Nephron progenitor cell (in vitro differentiated cells): Measurements from ENCODE around the gene ACAD10.
"Not testable (repeated sequence)": the region's sequence is repeated elsewhere in the genome, so short reads cannot be mapped to it uniquely, and the experiment has no call there.

ENCODE experiments used
- DNase-seq: peaks from one replicate; pipeline ENCODE4 v3.0.0; 2021
- H3K27ac Mint-ChIP-seq: 2 replicates; pipeline ENCODE4 v1.8.0; 2021; ENCODE audit warnings: mild to moderate bottlenecking, moderate library complexity, mixed read lengths
- H3K27me3 Mint-ChIP-seq: 2 replicates; pipeline ENCODE4 v1.8.0; 2021; ENCODE audit warnings: mild to moderate bottlenecking, low read depth, mixed read lengths; ENCODE audit not compliant: poor library complexity
- H3K36me3 Mint-ChIP-seq: 2 replicates; pipeline ENCODE4 v1.8.0; 2021; ENCODE audit warnings: low read depth, mixed read lengths
- H3K4me1 Mint-ChIP-seq: 2 replicates; pipeline ENCODE4 v1.8.0; 2021; ENCODE audit warnings: mixed read lengths
- H3K4me3 Mint-ChIP-seq: 2 replicates; pipeline ENCODE4 v1.8.0; 2021; ENCODE audit warnings: mild to moderate bottlenecking, moderate library complexity, mixed read lengths
- H3K9me3 Mint-ChIP-seq: 2 replicates; pipeline ENCODE4 v1.8.0; 2021; ENCODE audit warnings: mild to moderate bottlenecking, moderate library complexity, mixed read lengths
- CTCF ChIP-seq: fragments of 200-600 bp; sonication (generic); IDR thresholded peaks from 2 replicates; pipeline ENCODE4 v1.5.0; 2021; ENCODE audit warnings: antibody characterized with exemption

Gene ACAD10

GRCh38 chr12:111733340-111733915 is 47.6 kb downstream of the ACAD10 start:
- Mint-ChIP-seq H3K27me3 (peaks cover 3% of the 10 kb centered on the region), H3K4me1 (no peaks in the 10 kb centered on the region), H3K27ac (peak overlapping the region; percentile 22), H3K4me3 (no peak overlapping the region), H3K9me3 (no peaks in the 10 kb centered on the region), H3K36me3 (peaks cover 70% of the 10 kb centered on the region)
- TF ChIP-seq CTCF = no peak
- no peak for DNase-seq

DNA sequence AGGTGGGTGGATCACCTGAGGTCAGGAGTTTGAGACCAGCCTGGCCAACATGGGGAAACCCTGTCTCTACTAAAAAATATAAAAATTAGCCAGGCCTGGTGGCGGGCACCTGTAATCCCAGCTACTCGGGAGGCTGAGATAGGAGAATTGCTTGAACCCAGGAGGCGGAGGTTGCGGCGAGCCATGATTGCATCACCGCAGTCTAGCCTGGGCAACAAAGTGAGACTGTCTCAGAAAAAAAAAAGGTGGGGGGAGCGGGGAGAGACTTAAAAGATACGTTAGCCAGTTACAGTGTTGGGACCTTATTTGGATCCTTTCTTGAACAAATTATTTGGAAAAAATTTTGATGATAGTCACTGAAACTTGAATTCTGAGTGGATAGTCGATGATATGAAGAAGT is 53.7 kb downstream of the ACAD10 start:
- H3K4me3 Mint-ChIP-seq, H3K4me1 Mint-ChIP-seq, H3K9me3 Mint-ChIP-seq, H3K27me3 Mint-ChIP-seq, DNase-seq: not testable (repeated sequence)
- peak overlapping the region; percentile 91 for H3K27ac Mint-ChIP-seq
- peaks cover 43% of the 10 kb centered on the region for H3K36me3 Mint-ChIP-seq

GRCh38 chr12:111741235-111741812 is 55.5 kb downstream of the ACAD10 start:
- TF ChIP-seq CTCF = no peak
- H3K4me1 Mint-ChIP-seq = peaks cover 5% of the 10 kb centered on the region
- DNase-seq = no peak
- peaks cover 3% of the 10 kb centered on the region for H3K27me3 Mint-ChIP-seq
- no peak overlapping the region for H3K4me3 Mint-ChIP-seq
- H3K27ac Mint-ChIP-seq = peak overlapping the region; percentile 84
- H3K36me3 Mint-ChIP-seq = peaks cover 41% of the 10 kb centered on the region
- H3K9me3 Mint-ChIP-seq = no peaks in the 10 kb centered on the region

DNA sequence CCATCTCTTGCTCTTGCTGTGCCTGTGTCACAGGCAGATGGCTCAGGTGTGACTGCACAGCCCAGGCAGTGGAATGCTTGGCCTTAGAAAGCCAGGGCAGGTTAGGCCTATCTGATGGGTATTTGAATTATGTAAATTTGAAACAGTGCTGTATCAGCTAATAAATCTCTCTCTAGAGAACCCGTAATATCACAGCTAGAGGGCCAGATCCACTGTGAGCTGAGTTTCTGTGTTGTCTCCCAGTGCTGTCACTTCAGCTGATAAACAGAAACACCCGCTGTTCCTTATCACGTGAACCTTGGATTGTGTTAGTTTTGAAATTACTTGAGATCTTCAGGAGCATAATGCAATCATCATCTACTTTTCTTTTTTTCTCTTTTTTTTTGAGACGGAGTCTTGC is 59.4 kb downstream of the ACAD10 start:
- no peak for TF ChIP-seq CTCF
- Mint-ChIP-seq H3K9me3 (no peaks in the 10 kb centered on the region), H3K4me3 (no peak overlapping the region), H3K36me3 (peaks cover 29% of the 10 kb centered on the region), H3K27me3 (no peaks in the 10 kb centered on the region), H3K27ac (no peak overlapping the region), H3K4me1 (peaks cover 5% of the 10 kb centered on the region)
- DNase-seq = no peak

- Mint-ChIP-seq H3K27me3 (no peaks in the 10 kb centered on the region), H3K36me3 (peaks cover 29% of the 10 kb centered on the region)
- DNase-seq = no peak
These were observed 61.5 kb downstream of the ACAD10 start for GRCh38 chr12:111747333-111747732.

DNA sequence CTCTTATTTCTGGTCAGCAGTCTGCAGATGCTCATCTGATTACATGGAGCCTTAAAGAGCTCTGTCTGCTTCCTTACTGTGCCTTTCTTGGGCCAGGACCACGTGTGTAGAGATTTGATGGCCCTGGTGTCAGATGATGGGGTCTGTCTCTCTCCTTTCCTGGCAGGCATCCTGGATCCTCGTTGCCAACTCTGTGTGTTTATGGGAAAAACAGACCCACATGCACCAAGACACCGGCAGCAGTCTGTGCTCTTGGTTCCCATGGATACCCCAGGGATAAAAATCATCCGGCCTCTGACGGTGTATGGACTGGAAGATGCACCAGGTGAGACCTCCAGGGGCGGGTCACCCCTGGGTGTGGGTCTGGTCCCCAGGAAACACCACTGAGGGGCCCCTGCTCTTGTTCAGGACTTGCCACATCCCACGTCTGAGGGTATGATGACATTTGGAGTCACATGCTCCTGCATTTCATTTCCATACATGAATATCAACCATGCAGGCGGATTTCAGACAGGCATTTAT is 62.4 kb downstream of the ACAD10 start:
- Mint-ChIP-seq H3K27ac (peak overlapping the region; percentile 42), H3K4me3 (no peak overlapping the region), H3K36me3 (peaks cover 25% of the 10 kb centered on the region), H3K4me1 (peaks cover 4% of the 10 kb centered on the region), H3K9me3 (no peaks in the 10 kb centered on the region), H3K27me3 (no peaks in the 10 kb centered on the region)
- no peak for DNase-seq
- no peak for TF ChIP-seq CTCF

More at GRCh38 chr12:111747333-111747732, 61.5 kb downstream of the ACAD10 start:
- no peak overlapping the region for H3K27ac Mint-ChIP-seq
- H3K9me3 Mint-ChIP-seq = no peaks in the 10 kb centered on the region
- H3K4me3 Mint-ChIP-seq = no peak overlapping the region
- peaks cover 4% of the 10 kb centered on the region for H3K4me1 Mint-ChIP-seq
- no peak for TF ChIP-seq CTCF
